ENCODE data around the gene HEMGN.
"Not testable (repeated sequence)": the region's sequence is repeated elsewhere in the genome, so short reads cannot be mapped to it uniquely, and the experiment has no call there.

HEMGN gene

DNA sequence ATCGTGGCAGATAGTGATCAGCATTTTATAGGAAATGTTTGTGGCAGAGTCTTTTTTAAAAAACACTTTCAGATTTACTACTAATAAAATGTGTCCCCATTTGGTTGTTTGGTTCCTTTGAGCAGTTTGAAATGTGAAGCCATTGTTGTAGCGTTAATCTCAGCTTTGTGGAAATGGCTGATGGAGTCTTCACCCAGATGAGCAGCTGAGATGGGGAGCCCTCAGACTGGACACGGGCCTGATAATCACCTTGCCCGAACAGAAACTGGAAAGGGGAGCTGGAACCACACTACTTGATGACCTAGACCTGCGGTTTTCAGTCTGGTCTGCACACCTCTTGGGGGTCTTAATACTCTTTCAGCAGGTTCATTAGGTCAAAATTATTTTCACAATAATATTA lies 24.6 kb upstream of the HEMGN start:
- no peak for DNase-seq

DNA sequence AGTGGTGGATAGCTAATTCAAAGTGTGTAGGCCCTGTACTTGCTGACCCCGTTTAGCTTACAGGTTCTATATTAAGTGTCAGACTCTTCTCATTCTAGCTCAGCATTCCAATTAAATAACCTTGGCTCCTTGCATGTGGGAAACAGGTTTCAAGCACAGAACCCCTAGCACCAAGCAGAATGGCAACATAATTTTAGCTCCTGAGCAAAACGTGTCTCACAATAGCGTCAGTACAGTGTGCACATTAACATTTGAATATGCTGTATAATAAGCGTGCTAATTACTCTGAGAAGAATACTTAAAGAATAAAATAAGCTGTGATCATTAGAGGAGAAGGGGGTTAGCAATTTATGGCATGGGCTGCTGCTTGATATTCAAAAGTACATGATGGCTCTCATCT lies 24.2 kb upstream of the HEMGN start:
- no peak for DNase-seq

DNA sequence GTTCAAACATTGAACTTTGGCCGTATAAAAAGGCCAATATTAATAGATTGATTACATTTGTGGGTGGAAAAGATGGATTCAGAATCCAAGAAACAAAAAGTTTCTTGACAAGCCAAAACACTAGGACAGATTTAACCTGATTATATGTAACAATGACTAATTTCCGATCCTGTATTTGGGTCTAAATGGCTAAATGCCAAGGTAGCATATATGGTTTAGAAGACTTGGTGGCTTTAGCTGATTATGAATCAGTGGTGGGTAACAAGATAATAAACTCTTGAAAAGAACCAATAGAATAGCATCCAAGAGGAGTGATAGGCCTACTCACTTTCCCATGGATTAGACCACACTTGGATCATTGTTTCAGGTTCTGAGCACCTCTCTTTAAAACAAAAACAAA lies 23.4 kb upstream of the HEMGN start:
- no peak for DNase-seq

DNA sequence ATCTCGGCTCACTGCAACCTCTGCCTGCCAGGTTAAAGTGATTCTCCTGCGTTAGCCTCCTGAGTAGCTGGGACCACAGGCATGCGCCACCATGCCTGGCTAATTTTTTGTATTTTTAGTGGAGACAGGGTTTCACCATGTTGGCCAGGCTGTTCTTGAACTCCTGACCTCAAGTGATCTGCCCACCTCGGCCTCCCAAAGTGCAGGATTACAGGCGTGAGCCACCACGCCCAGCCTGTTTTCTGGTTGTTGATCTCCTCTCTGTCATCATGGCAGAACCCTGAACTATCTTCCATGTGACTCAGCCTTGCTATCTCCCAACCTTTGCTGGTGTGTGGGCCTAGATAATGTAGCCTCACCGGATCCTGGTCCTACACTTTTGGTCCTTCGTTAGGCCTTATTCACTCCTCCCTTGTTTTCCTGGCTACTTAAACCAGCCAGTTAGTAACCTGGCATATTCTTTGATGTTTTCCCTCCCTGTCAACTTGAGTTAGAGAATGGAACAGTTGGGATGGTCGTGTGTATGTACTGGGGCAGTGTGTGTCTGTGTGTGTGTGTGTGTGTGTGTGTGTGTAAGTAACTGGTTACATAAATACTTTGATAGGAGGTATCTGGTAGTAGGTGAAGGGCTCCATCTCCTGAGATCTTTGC lies 22.8 kb upstream of the HEMGN start:
- not testable (repeated sequence) for DNase-seq

DNA sequence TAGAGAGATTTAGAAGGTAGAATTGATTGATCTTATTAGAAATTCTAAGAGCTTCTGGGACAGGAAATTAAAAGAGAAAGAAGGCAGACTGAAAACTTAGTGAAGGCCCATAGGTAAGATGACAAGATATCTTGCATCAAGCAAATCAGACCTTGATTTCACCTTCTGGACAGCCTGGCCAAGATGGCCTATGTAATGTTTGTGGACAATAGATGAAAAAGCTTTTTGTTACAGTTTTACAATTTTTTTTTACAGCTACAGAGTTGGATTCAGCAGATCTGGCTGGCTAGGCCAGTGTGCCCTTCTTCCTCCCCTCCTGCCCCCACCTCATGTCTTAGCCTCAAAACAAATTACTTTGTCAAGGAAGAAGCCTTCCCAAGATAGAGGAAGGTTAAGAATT lies 21.6 kb upstream of the HEMGN start:
- no peak for DNase-seq

DNA sequence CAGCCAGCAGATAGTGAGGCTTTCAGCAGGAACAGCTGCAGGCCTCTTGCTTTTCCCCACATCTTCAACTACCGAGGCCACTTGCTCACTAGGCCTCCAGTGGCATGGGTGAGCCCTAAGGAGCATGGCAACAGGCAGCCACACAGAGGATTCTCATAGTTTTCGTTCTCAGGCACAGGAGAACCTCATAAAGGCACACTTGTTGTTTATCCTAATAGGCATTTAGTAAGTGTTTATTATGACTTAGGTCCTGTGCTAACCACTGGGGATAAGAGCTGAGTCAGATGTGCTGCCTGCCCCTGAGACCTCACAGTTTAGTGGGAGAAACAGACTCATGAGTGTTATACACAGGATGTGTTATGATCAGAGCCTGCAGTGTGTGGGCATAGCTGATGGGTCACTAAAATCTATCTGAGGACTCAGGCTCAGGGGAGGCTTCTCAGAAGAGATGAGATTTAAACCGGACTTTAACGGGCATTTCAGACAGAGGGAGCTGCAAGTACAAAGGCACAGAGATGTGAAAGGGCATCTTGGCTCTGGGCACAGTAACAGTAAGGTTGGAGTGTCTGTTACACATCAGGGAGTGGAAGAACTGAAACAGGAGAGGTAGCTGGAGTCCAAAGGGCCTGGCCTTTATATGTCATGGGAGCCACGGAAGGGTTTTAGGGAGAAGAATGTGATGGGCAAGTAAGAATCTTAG lies 21.0 kb upstream of the HEMGN start:
- peak; percentile 6 for DNase-seq

DNA sequence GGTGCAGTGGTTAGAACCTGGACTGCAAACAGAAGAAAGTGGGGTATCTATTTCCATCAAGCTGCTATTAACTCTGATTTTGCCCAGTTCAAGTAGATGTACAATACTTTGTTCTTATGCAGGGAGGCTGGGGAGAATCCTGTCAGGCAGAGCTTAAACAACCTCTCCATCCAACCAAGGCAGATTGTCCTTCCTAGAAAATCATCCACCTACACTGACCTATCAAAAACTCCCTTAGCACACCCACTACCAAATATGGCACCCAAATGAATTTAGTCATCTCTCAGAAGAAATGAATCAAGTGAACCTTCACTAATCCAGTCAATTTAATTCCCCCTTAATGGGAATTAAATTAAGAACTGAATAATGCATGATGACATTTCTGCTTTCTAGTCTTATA lies 18.4 kb upstream of the HEMGN start:
- DNase-seq, result no peak

DNA sequence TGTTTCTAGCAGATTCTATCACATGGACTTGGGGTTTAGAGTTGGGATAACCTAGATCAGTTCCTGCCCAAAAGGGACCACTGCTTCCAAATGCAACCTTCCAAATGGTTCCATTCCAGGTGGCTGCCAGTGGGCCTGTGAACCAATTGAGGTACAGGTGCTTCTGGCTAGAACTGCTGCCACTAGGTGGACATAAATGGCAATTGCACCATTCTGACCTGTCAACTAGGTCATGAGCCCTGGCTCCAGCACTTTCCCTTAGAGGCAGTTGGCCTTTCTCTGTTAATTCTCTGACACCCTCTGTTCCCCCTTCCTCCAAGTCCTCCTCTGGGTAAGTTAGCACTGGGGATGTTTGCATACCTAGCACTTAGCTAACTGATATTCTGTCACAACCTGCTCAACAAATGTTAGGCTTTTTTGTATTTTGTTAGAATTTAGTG lies 16.6 kb upstream of the HEMGN start:
- peak; percentile 18 for DNase-seq

DNA sequence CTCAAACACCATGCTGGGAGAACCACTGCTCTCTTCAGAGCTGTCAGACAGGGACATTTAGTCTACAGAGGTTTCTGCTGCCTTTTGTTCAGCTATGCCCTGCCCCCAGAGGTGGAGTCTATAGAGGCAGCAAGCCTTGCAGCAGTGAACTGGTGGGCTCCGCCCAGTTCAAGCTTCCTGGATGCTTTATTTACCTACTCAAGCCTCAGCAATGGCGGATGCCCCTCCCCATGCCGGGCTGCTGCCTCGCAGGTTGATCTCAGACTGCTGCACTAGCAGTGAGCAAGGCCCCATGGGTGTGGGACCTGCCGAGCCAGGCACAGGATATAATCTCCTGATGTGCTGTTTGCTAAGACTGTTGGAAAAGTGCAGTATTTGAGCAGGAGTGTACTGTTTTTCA lies 12.9 kb upstream of the HEMGN start:
- not testable (repeated sequence) for DNase-seq

DNA sequence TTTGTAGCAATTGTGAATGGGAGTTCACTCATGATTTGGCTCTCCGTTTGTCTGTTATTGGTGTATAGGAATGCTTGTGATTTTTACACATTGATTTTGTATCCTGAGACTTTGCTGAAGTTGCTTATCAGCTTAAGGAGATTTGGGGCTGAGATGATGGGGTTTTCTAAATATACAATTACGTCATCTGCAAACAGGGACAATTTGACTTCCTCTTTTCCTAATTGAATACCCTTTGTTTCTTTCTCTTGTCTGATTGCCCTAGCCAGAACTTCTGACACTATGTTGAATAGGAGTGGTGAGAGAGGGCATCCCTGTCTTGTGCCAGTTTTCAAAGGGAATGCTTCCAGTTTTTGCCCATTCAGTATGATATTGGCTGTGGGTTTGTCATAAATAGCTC lies 9.1 kb upstream of the HEMGN start:
- not testable (repeated sequence) for DNase-seq

DNA sequence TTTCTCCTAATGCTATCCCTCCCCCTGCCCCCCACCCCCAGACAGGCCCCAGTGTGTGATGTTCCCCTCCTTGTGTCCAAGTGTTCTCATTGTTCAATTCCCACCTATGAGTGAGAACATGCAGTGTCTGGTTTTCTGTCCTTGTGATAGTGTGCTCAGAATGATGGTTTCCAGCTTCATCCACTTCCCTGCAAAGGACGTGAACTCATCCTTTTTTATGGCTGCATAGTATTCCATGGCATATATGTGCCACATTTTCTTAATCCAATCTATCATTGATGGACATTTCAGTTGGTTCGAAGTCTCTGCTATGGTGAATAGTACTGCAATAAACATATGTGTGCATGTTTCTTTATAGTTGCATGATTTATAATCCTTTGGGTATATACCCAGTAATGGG lies 7.5 kb upstream of the HEMGN start:
- DNase-seq, result not testable (repeated sequence)

DNA sequence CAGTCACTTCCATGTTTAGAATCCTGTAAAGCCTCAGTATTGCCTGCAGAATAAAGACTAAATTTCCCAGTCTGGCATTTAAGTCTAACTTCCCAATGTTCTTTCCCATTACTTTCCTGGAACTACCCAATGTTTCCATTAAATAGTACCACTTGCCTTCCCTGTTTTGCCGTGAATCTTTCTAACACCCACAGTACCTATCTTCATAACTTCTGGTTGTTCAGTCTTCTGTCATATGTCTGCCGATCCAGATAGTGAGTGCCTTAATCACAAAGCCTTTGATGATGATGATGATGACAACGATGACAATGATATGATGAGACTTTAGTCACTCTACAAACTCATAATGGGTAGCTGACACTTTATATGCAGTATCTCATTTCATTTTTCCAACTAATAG lies 6.6 kb upstream of the HEMGN start:
- no peak for DNase-seq

DNA sequence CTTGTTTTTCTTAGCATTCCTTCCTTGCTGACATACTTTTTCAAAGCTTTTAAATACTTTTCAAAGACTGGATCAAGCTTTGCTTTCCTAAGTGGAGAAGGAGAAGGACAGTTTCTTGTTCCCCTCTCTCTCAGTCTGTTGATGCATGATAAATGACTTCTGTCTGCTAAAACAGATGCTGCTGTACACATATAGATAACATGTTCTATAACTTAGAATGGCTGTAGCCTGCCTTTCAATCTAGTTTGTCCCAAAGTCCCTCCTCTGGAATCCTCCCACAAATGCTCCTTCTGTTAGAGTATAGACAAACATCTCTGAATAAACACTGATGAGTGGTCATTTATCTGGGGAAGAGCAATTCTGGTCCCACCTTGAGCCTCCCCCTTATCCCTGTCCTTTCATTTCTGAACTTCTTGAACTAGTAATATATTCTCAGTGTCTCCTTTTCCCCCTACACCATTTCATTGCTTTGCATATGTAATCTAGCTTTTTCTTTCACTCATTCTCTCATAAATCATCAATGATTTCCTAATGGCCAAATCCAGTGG lies 5.4 kb upstream of the HEMGN start:
- DNase-seq, result no peak

DNA sequence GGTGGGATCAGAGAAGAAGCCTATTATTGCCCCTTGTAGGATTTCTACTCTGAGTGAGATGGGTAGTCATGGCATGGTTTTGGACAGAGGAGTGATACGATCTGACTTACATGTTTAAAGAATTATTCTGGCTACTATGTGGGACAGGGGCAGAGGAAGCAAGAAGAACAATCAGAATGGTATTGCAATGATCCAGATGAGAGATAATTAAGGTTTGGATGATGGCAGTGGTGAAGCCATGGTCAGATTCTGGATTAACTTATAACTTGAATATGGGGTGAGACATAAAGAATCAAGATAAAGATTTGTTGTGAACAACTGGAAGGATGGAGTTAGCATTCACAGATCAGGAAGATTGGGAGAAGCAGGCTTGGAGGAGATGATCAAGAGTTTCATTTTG lies 3.4 kb upstream of the HEMGN start:
- DNase-seq, result no peak

DNA sequence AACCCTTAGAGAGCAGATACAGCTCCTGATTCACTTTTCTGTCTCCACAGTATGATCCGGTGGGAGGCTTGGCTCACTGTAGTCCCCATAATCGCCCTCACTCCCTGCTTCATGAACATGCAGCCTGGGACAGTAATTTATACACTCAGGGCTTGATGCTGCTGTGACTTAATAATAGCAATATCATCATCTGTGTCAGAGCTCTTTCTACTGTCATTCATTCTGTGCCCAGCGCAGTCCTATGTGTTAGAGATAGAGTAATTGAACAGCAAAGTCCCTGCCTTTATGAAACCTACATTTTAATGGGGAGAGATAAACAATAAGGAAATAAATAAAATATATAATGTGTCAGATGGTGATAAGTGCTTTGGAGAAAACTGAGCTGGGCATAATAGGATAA lies 2.8 kb upstream of the HEMGN start:
- DNase-seq, result no peak

DNA sequence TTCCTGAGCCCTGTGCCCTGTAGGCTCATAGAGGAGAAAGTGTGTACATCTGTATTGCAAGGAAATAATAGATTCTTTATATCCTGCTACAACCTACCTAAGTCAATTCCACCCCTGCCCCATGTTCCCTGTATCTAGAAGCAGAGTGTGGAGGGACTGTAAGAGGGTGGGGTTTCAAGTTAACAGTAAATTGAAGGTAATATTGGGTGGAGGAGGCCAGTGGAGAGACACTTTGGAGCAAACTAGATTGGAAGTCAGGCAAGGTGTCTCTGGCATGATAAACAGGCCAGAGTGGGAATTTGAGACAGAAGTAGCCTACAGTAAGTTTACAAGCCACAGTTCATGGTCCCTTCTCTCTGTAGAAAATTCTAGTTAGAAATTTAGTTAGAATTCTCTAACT lies 2.3 kb upstream of the HEMGN start:
- DNase-seq, result no peak

DNA sequence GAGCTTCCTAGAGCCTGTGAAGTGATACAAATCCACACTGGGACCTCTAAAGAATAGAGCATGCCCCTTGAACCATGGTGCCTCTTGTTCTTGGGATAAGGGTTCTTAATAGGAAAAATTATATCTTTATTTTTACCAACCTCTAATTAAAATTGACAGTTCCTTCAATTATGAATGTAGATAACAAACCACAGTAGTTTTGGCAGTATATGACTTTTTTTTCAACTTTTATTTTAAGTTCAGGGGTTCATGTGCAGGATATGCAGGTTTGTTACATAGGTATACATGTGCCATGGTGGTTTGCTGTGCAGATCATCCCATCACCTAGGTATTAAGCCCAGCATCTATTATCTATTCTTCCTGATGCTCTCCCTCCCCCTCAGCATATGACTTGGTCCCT lies 974 bp downstream of the HEMGN start:
- DNase-seq, result no peak

DNA sequence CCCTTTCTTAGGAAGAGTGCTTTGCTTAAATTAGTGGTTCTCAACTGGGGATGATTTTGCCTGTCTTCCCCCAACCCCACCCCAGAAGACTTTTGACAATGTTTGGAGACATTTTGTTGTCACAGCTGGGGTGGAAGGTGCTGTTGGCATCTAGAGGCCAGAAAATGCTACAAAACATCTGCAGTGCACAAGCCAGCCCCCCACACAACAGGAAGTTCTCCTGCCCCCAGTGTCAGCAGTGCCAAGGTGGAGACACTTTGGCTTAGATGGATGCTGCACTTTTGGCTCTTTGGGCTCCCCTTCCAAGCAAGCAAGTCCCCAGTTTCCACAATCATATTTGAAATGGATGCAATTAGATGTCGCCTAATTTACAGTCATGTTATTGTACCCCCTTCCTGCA lies 2.7 kb downstream of the HEMGN start:
- no peak for DNase-seq

DNA sequence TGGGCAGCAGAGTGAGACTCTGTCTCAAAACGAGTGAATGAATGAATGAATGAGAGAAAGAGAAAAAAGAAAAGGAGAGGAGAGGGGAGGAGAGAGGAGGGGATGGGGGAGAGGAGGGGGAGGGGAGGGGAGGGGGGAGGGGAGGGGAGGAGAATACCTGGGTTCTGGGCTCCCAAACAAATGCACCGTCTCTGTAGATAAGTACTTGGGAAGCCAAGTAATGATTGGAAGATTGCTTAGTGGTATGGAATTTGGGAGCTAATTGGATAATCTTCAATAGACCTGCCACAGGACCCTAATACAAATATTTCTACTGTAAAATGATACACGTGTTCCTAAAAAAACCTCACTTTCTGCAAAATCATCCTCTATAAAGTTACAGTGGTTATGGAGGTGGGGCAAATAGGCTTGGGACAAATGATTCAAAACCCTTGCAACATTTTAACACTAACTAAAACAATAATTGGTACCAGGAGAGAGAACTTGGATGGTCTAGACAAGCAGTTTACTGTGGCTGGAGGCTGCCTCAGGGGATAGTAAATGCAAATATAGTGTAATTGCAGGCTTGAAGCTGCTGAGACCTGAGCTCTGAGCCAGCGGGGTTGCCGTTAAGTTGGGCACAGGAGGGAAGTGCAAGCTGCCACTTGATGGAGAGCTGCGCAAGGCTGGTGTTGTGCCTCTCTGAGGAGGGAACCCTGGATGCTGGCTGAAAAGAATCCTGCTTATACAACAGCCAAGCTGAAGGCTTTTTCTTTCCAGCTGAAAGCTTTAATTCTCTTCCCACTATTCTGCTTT lies 3.5 kb downstream of the HEMGN start:
- no peak for DNase-seq

DNA sequence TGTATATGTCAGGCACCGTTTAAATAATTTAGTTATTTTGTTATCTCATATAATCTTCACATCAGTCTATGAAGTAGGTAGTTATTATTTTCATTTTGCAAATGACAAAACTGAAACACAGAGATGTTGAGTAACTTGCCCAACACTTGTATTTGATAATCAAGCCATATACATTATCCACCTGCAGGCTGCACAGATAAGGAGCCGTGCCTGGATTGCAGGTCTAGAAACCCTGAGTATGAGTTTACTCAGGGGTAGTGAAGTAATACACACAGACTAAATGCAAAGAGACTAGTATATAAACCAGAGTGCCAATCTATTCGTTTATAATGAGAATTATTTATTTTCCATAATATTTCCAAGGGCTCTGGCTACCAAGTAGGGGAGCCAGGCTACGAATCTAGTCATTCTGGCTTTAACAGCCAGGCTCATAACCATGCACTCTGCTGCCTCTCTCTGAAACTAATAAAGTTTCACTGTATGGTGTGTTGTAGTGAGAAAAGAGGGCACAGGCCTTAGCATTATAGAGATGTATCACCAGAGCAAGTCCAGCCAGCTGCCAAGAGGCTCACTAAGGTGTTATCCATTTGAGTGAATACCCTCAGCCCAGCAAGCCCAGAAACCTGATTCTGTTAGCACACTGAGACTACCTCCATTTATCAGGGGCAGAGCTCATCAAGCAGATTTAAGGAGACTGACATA lies 4.5 kb downstream of the HEMGN start:
- DNase-seq, result no peak

DNA sequence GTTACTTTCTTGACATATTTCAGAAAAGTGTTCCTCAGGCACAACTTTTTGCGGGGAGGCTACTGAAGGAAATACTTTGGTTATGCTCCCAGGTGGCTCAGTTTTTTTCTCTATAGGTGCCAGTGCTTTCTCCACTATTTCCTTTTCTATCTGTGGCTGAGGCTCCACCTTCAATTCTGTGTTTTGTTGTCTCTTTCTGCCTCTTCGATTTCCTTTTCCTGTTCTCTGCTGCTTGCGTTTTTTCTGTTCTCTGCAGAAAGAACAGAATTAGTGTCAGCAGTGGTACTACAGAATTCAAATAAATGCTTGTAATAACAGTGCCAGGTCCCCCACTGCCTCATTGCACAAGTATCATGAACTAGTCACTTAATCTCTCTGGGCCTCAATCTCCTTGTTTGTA lies 7.0 kb downstream of the HEMGN start:
- no peak for DNase-seq

DNA sequence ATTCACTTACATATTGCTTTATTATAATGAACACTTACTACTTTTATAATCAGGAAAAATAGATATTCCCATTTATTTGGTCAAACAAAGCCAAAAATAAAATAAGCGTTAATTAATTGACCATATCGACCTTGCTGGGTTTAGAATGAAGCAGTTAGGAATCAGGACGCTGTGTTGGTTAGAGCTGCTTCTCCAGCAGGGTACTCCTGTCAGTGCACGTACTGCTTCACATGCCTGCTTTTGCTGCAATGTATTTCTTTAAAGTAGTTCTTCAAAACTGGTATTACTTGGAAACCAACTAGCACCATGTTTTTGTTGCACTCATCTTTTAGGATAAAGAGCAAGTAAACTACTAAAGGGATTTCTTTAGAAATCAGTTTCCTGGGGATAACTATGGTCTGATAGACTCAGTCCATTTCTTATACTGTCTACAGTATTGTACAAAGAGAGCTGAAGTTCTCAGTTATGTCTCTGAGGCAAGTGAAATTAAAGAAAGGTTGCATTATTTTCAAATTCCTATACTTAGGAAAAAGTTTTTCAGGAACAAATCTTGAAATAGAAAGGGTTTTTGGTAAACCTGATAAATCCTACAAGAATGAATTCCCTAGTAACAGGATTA lies 8.9 kb downstream of the HEMGN start:
- no peak for DNase-seq

Data from NCI-H226 (cell line).